Measurements from ENCODE around the gene OTOG. TPM values are rescaled to one million over a fixed set of nuclear protein-coding genes. Genes with fewer than 3 reads are reported as not detected.

OTOG gene
- total and polyA plus RNA-seq, 2 donors (not counting 1 experiment from before 2014, with no cell fraction given), result not detected

DNA sequence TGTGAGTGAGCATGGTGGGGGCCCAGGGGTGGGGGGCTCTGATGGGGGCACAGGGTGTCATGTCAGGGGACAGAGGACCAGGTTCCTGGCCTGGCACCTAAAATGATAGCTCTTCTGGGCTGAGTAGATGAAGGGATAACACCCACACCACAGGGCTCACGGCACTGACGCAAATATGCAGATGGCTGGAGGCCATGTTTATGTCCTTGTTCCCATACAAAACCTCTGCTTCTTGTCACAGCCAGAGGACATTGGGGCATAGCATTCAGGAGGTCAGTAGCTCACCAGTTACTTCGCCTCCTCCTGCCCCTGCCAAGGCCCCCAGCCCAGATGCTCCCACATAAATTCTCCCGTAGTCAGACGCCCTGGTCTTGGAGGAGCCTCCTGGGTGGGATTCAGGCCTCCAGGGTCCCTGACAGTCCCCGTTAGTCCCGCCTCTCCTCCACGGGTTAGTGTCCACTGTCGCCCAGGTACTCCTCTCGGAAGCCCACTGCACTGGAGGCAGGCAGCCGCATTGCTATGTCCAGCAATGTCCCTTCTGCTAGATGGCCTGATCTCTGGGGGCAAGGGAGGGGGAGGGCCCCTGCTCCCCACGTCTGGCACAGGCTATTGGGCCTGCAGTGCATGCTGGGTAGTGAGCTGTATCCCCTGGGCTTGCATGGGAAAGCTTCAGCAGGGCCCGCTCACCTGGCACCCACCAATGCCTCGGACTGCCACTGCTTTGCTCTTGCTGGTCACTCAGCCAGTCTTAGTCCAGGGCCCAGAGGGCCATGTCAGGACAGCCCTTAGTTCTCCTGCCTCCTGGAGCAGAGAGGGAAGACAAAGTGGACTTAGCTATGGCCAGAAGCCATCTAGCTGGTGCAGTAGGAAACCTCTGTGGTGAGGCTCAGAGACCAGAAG lies 96.7 kb downstream of the OTOG start:
- Histone ChIP-seq H2AFZ (ENCODE audit: insufficient read depth, low read depth, low read length, poor library complexity, severe bottlenecking) (no peak overlapping the region), H3K4me1 (ENCODE audit: control insufficient read depth in 2 of 2, insufficient read depth in 2 of 2, low read length in 2 of 2) (no peaks in the 10 kb centered on the region), H3K4me2 (replicated peaks; ENCODE audit: low read depth, low read length, poor library complexity, severe bottlenecking) (no peak overlapping the region), H4K20me1 (ENCODE audit: control insufficient read depth, insufficient read depth, low read length, poor library complexity, severe bottlenecking) (no peaks in the 10 kb centered on the region), H3K9me3 (ENCODE audit: control extremely low read depth in 1 of 3, control insufficient read depth in 2 of 3, insufficient read depth in 1 of 3, low read length in 2 of 3) (peaks cover 0 to 17% (median 3%) of the 10 kb centered on the region in 3 donors), H3K9ac (ENCODE audit: low read length) (no peak overlapping the region), H3K79me2 (ENCODE audit: control insufficient read depth, insufficient read depth, low read length) (no peaks in the 10 kb centered on the region), H3K36me3 (replicated peaks in 1 of 2; ENCODE audit: control extremely low read depth in 1 of 2, control insufficient read depth in 1 of 2, extremely low read depth in 1 of 2, insufficient read depth in 2 of 2, low read length in 1 of 2) (no peaks in the 10 kb centered on the region), H3K27ac (ENCODE audit: low read length in 2 of 2) (no peak overlapping the region), H3K4me3 (ENCODE audit: control extremely low read depth in 1 of 5, extremely low read depth in 1 of 5, insufficient read depth in 1 of 5, low read depth in 2 of 5, low read length in 4 of 5) (no peak overlapping the region), H3K27me3 (replicated peaks in 1 of 4; ENCODE audit: control extremely low read depth in 1 of 4, control insufficient read depth in 3 of 4, insufficient read depth in 4 of 4, low read length in 3 of 4) (peaks cover 0 to 2% (median 0%) of the 10 kb centered on the region in 4 experiments)
- no peak for ATAC-seq (ENCODE audit: low read depth)
- ChIA-PET CTCF (no interaction called here), POLR2A (no interaction called here)
- no peak for DNase-seq
- Mint-ChIP-seq H3K4me1 (no peaks in the 10 kb centered on the region), H3K27ac (no peak overlapping the region), H3K27me3 (peaks cover 5% of the 10 kb centered on the region), H3K4me3 (no peak overlapping the region), H3K9me3 (ENCODE audit: insufficient read depth) (peaks cover 7% of the 10 kb centered on the region)
- 87% methylated on average over 14 of the region's 14 CpGs for WGBS (ENCODE audit: insufficient coverage)
- intact Hi-C loops (cut with micrococcal nuclease), result no loop called here
- TF ChIP-seq CTCF (IDR thresholded peaks at IDR 0.05), result no peak
- no peak for TF ChIP-seq EZH2 (IDR thresholded peaks at IDR 0.05; ENCODE audit: borderline replicate concordance, insufficient read depth, low read depth, low read length, poor library complexity, severe bottlenecking)
